ENCODE data around the gene MTHFD1. TPM values are rescaled to one million over a fixed set of nuclear protein-coding genes. Genes with fewer than 3 reads are reported as not detected.
"Not testable (repeated sequence)": the region's sequence is repeated elsewhere in the genome, so short reads cannot be mapped to it uniquely, and the experiment has no call there.

Gene MTHFD1
- total RNA-seq, 2 experiments from 2014 or later = 146 to 147 TPM

GRCh38 chr14:64391113-64391725 lies 3.1 kb downstream of the MTHFD1 start:
- H3K9me3 Mint-ChIP-seq = no peaks in the 10 kb centered on the region
- peaks cover 53% of the 10 kb centered on the region for H3K4me1 Mint-ChIP-seq
- POLR2A ChIA-PET = interaction anchor here (0.9 to 1.0 kb wide), 2 partner anchors 112 to 114 kb away, joined by 3 to 4 read pairs; partner anchors contain the start of gene ZBTB25
- H3K27ac Mint-ChIP-seq = peak overlapping the region; percentile 54
- H3K27me3 Mint-ChIP-seq = no peaks in the 10 kb centered on the region
- ATAC-seq (ENCODE audit: low read depth) = no peak
- peaks cover 39% of the 10 kb centered on the region for H3K36me3 Mint-ChIP-seq
- no peak for DNase-seq
- H3K4me3 Mint-ChIP-seq = peak overlapping the region; percentile 22

- POLR2A ChIA-PET = no interaction called here
- DNase-seq (no peak), ATAC-seq (ENCODE audit: low read depth) (no peak)
- no peaks in the 10 kb centered on the region for H3K9me3 Mint-ChIP-seq
- H3K27ac Mint-ChIP-seq = no peak overlapping the region
- H3K4me3 Mint-ChIP-seq = no peak overlapping the region
- no peaks in the 10 kb centered on the region for H3K27me3 Mint-ChIP-seq
- peaks cover 51% of the 10 kb centered on the region for H3K4me1 Mint-ChIP-seq
- H3K36me3 Mint-ChIP-seq = peaks cover 39% of the 10 kb centered on the region
These were observed 3.8 kb downstream of the MTHFD1 start for GRCh38 chr14:64391986-64392385.

GRCh38 chr14:64393189-64393726 lies 5.1 kb downstream of the MTHFD1 start:
- Mint-ChIP-seq H3K4me1 (peaks cover 50% of the 10 kb centered on the region), H3K4me3 (peak overlapping the region; percentile 23), H3K36me3 (peaks cover 38% of the 10 kb centered on the region)
- H3K27me3 Mint-ChIP-seq; H3K27ac Mint-ChIP-seq; DNase-seq; ATAC-seq (ENCODE audit: low read depth); H3K9me3 Mint-ChIP-seq: not testable (repeated sequence)
- POLR2A ChIA-PET = interaction anchor here (0.6 kb wide), 1 partner anchor 741 kb away, joined by 3 read pairs; no protein-coding TSS in a partner anchor

- Mint-ChIP-seq H3K27ac (no peak overlapping the region), H3K4me3 (no peak overlapping the region), H3K27me3 (no peaks in the 10 kb centered on the region), H3K9me3 (no peaks in the 10 kb centered on the region), H3K36me3 (peaks cover 39% of the 10 kb centered on the region), H3K4me1 (peaks cover 52% of the 10 kb centered on the region)
- ATAC-seq (ENCODE audit: low read depth) (no peak), DNase-seq (no peak)
- POLR2A ChIA-PET = no interaction called here
These were observed 6.3 kb downstream of the MTHFD1 start for GRCh38 chr14:64394423-64394822.

GRCh38 chr14:64394977-64395633 lies 7.0 kb downstream of the MTHFD1 start:
- POLR2A ChIA-PET = interaction anchor here (1.3 kb wide), 1 partner anchor 8 kb away, joined by 3 read pairs; no protein-coding TSS in a partner anchor
- Mint-ChIP-seq H3K36me3 (peaks cover 39% of the 10 kb centered on the region), H3K27ac (peak overlapping the region; percentile 28), H3K27me3 (no peaks in the 10 kb centered on the region), H3K4me3 (no peak overlapping the region), H3K4me1 (peaks cover 47% of the 10 kb centered on the region), H3K9me3 (no peaks in the 10 kb centered on the region)
- no peak for DNase-seq
- no peak for ATAC-seq (ENCODE audit: low read depth)

- no peaks in the 10 kb centered on the region for H3K27me3 Mint-ChIP-seq
- POLR2A ChIA-PET = interaction anchor here (1.1 to 1.4 kb wide), 2 partner anchors 13 kb away, joined by 4 read pairs; partner anchors contain the start of gene MTHFD1
- H3K36me3 Mint-ChIP-seq = peaks cover 32% of the 10 kb centered on the region
- H3K9me3 Mint-ChIP-seq = peaks cover 2% of the 10 kb centered on the region
- no peak overlapping the region for H3K4me3 Mint-ChIP-seq
- no peak for DNase-seq
- H3K4me1 Mint-ChIP-seq = peaks cover 20% of the 10 kb centered on the region
- H3K27ac Mint-ChIP-seq = no peak overlapping the region
- ATAC-seq (ENCODE audit: low read depth) = no peak
These were observed 12.8 kb downstream of the MTHFD1 start for GRCh38 chr14:64400829-64401459.

GRCh38 chr14:64401949-64402348 lies 13.8 kb downstream of the MTHFD1 start:
- H3K4me3 Mint-ChIP-seq = no peak overlapping the region
- peaks cover 2% of the 10 kb centered on the region for H3K9me3 Mint-ChIP-seq
- no peaks in the 10 kb centered on the region for H3K27me3 Mint-ChIP-seq
- POLR2A ChIA-PET = interaction anchor here (1.1 kb wide), 1 partner anchor 14 kb away, joined by 4 read pairs; the partner anchor contains the start of gene MTHFD1
- no peak for ATAC-seq (ENCODE audit: low read depth)
- DNase-seq = no peak
- peaks cover 20% of the 10 kb centered on the region for H3K4me1 Mint-ChIP-seq
- no peak overlapping the region for H3K27ac Mint-ChIP-seq
- peaks cover 36% of the 10 kb centered on the region for H3K36me3 Mint-ChIP-seq

GRCh38 chr14:64405295-64405694 lies 17.1 kb downstream of the MTHFD1 start:
- Mint-ChIP-seq H3K4me3 (no peak overlapping the region), H3K4me1 (peaks cover 23% of the 10 kb centered on the region), H3K9me3 (peaks cover 2% of the 10 kb centered on the region), H3K27me3 (no peaks in the 10 kb centered on the region), H3K27ac (no peak overlapping the region), H3K36me3 (peaks cover 35% of the 10 kb centered on the region)
- no peak for DNase-seq
- POLR2A ChIA-PET = interaction anchor here (2.6 kb wide), 1 partner anchor 18 kb away, joined by 10 read pairs; the partner anchor contains the start of gene MTHFD1
- no peak for ATAC-seq (ENCODE audit: low read depth)

- Mint-ChIP-seq H3K36me3 (peaks cover 49% of the 10 kb centered on the region), H3K4me1 (peaks cover 35% of the 10 kb centered on the region), H3K27me3 (no peaks in the 10 kb centered on the region), H3K4me3 (no peak overlapping the region), H3K9me3 (peaks cover 2% of the 10 kb centered on the region), H3K27ac (no peak overlapping the region)
- POLR2A ChIA-PET = no interaction called here
- ATAC-seq (ENCODE audit: low read depth) (no peak), DNase-seq (no peak)
These were observed 19.2 kb downstream of the MTHFD1 start for GRCh38 chr14:64407329-64407728.

- Mint-ChIP-seq H3K4me3 (no peak overlapping the region), H3K9me3 (no peaks in the 10 kb centered on the region), H3K4me1 (peaks cover 36% of the 10 kb centered on the region), H3K27ac (peak overlapping the region; percentile 52), H3K27me3 (no peaks in the 10 kb centered on the region), H3K36me3 (peaks cover 46% of the 10 kb centered on the region)
- ATAC-seq (ENCODE audit: low read depth) = no peak
- no peak for DNase-seq
- POLR2A ChIA-PET = interaction anchor here (1.0 kb wide), 1 partner anchor 13 kb away, joined by 3 read pairs; no protein-coding TSS in a partner anchor
These were observed 21.2 kb downstream of the MTHFD1 start for GRCh38 chr14:64409126-64409920.

- Mint-ChIP-seq H3K9me3 (no peaks in the 10 kb centered on the region), H3K4me3 (no peak overlapping the region), H3K27me3 (no peaks in the 10 kb centered on the region), H3K36me3 (peaks cover 45% of the 10 kb centered on the region), H3K27ac (peak overlapping the region; percentile 8), H3K4me1 (peaks cover 34% of the 10 kb centered on the region)
- POLR2A ChIA-PET = interaction anchor here (1.0 kb wide), 1 partner anchor 14 kb away, joined by 3 read pairs; no protein-coding TSS in a partner anchor
- ATAC-seq (ENCODE audit: low read depth) (no peak), DNase-seq (no peak)
These were observed 22.1 kb downstream of the MTHFD1 start for GRCh38 chr14:64410084-64410774.

- Mint-ChIP-seq H3K4me1 (peaks cover 36% of the 10 kb centered on the region), H3K9me3 (no peaks in the 10 kb centered on the region), H3K4me3 (no peak overlapping the region), H3K27ac (peak overlapping the region; percentile 81), H3K36me3 (peaks cover 45% of the 10 kb centered on the region), H3K27me3 (no peaks in the 10 kb centered on the region)
- no peak for ATAC-seq (ENCODE audit: low read depth)
- no peak for DNase-seq
- POLR2A ChIA-PET = no interaction called here
These were observed 22.8 kb downstream of the MTHFD1 start for GRCh38 chr14:64411001-64411400.

Data from activated naive CD8-positive, alpha-beta T cell treated with anti-CD3 and anti-CD28 coated beads, Interleukin-2, amount 10 ng/mL, durations not matched to agents 7 days and 5 days (primary cell).